ENCODE results near the gene N4BP2L1.

Gene N4BP2L1

DNA sequence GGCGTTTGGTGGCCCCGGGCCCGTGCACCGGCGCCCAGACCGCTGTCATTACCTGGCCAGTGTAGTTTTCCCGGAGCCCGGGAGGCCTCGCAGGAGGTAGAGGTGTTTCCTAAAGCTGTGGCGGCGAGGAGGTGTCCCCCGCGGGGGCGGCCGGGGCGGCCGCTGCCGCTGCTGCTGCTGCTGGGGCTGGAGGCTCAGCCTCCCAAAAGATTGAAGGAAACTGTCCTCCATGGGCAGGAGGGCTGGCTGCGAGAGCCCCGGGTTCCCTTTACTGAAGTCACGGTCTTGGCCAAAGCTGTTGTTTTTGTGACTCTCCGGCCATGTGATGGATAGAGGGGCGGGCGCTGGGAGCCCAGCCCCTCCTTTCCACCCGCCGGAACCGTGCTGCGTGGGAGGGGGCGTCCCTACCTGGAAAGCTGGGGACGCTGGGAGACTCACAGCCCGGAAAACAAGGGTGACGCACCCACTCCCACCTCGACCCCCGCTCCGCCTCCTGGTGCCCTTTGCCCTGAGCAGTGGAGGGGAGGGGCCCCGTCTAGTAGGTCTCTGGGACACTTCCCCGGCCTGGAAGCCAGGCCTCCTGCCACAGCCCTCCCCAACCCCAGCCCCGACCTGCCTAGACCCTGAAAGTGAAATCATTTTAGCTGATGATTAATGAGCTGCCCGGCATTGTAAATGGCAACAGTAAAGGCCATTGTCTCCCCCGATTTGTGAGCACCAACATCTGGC lies at the start of gene N4BP2L1:
TSS of gene N4BP2L1 (minus strand) at position 279 of the 729 bp plus-strand sequence. CDS start at position 231, 48 bp downstream.
- peak; percentile 76 to 84 (median 79) for DNase-seq (ENCODE audit: low read depth in 2 of 3, low spot score in 1 of 3)

GRCh38 chr13:32476892-32477291 lies 49.0 kb upstream of the N4BP2L1 start:
- DNase-seq (ENCODE audit: low read depth in 2 of 3, low spot score in 1 of 3) = no peak

DNA sequence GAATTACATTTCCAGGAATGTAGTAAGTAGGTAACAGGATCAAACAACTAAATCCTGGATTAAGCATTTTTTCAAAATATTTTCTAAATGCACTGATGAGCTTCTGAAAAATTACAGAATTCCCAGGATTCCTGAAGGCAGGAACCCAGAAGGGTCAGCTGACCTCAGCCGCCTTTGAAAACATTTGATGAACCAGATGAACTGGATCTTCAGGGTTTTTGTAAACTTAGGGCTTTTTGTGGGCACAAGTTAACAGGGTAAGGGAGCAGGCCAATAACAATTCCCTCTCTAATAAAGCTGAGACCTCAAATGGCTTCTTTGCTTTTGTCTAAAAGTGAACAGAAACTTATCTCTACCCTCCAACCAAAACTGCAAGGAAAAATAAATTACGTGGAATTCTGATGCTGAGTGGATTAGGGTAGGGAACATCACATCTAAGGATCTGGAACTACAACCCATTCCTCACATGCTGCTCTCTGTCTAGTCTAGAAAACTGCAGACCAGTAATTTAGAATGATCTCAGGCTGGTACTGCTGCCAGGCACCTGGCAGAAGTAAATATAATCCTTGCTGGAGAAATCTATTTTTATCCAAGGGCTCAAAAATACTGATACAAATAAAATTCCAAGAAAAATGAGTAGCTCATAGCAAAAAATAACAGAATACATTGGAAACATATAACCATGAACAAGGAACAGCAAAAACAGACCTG lies 48.2 kb upstream of the N4BP2L1 start:
- no peak for DNase-seq (ENCODE audit: low read depth in 2 of 3, low spot score in 1 of 3)

DNA sequence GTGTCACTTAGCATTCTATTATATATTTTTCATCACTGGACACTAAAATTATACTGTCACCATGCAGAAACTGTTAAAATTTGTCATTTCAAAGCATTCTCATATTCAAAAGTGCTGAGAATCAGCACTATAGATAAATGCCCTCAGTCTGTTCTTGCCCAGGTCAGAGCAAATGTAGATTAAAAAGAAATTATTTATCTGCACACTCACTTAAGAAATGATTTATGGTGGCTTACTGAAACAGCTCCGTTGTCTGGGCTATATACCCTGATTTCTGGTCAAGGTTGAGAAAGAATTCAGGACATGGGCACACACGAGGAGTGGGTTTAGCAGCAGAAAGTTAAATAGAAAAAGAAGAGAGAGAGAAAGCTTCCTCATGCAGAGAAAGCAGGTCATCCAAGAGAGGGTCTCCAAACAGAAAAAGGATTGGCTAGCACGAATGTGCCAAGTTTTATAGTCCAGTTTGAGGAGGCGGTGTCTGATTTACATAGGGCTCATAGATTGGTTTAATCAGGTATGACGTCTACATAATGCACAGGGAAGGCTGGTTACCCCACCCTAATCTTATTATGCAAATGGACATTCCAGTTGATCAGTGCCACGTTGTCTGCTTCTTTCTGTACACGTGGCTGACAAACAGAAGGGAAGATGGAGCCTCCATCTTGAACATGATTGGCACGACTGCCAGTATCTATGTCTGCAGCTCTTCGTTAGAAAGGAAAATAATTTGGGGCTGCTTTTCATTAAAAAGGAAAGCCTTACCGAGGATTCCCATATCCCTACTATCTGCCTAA lies 47.3 kb upstream of the N4BP2L1 start:
- DNase-seq (ENCODE audit: low read depth in 2 of 3, low spot score in 1 of 3) = no peak

DNA sequence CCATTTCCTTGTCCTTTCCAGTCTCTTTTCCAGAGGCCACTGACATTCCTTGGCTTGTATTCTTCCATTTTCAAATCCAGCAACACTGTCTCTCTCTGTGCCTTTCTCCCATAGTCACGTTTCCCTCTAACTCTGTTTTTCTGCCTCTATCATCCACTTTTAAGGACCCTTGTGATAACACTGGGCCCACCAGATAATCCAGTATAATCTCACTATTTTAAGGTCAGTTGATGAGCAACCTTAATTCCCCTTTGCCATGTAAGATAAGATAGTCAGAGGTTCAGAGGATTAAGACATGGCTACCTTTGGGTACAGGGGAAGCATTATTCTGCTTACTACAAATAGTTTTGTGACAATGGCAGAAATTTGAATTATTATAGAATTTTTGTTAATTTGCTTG lies 45.7 kb upstream of the N4BP2L1 start:
- DNase-seq (ENCODE audit: low read depth in 2 of 3, low spot score in 1 of 3) = no peak

DNA sequence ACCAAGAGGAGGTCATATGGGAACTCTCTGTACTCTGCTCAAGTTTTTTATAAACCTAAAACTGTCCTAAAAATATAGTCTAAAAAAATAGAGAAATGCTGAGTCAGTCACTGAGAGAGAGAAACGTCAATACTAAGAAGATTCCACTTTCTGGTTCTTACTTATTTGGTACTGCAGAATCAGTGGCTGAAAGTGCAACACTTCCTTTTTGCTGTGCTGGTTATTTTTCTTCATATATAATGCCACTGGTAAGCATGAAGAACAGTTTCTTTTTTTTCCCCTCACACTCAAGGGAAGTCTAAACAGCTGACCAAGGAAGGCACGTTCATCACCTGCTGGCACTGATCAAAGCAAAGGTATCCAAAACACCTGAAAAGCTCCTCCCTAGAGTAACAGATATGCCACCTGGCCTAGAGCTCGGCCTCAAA lies 44.3 kb upstream of the N4BP2L1 start:
- DNase-seq (ENCODE audit: low read depth in 2 of 3, low spot score in 1 of 3) = no peak

DNA sequence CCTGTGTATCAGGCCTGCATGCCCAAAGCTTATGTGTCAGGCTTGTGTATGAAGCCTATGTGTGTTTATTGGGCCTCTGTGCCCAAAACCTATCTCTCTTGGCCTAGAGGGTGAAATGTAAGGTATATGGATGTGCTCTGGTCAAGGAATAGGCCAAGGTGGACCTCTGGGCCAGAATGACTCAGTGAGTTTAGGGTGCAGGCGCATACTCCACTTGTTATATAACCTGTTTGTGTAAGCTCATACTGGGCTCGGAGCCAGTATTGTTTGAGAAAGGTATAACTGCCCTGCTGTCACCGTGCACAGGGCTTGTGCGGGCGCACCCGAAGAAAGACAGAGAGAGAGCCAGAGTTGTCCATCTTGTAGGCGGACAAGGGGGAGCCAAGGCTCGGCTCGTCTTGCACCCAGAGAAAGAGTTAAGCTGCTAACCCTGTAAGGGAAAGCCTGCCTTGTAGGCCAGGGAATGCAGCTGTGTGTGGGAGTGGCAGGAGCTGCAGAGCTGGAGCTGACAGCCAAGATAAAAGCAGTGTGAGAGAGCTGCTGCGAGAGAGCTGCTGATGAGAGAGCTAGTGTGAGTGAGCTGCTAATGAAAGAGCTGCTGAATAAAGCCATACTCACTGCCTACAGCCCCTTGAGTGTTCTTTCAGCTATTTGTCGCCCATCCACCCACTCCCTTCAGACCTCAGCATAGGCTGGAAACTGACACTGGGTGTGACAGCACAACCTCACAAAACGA lies 43.4 kb upstream of the N4BP2L1 start:
- no peak for DNase-seq (ENCODE audit: low read depth in 2 of 3, low spot score in 1 of 3)

GRCh38 chr13:32468502-32469142 lies 40.7 kb upstream of the N4BP2L1 start:
- DNase-seq (ENCODE audit: low read depth in 2 of 3, low spot score in 1 of 3) = no peak

DNA sequence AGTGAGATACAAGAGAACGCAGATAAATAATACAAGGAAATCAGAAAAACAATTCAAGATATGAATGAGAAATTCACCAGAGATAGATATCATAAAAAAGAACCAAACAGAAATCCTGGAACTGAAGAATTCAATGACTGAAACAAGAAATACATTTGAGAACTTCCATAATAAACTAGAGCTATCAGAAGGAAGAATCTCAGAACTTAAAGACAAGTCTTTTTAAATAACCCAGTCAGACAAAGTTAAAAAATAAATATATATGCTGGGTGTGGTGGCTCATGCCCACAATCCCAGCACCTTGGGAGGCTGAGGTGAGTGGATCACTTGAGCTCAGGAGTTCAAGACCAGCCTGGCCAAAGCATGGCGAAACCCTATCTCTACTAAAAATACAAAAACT lies 28.7 kb upstream of the N4BP2L1 start:
- DNase-seq (ENCODE audit: low read depth in 2 of 3, low spot score in 1 of 3) = no peak

DNA sequence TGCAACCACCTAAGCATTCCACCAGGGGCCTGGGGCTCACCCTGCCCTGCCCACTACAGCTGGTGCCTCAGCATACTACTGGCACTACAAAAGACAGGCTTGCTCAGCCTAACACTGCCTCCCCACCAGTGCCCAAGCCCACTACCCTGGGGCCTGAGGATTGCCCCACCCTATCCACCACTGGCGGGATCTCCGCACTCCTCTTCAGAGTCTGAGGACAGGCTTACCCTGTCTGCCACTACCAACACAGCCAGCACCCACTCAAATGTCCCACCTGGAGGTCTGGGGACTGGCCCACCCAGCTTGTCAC lies 27.6 kb upstream of the N4BP2L1 start:
- no peak for DNase-seq (ENCODE audit: low read depth in 2 of 3, low spot score in 1 of 3)

GRCh38 chr13:32454886-32455593 lies 27.1 kb upstream of the N4BP2L1 start:
- no peak for DNase-seq (ENCODE audit: low read depth in 2 of 3, low spot score in 1 of 3)

- no peak for DNase-seq (ENCODE audit: low read depth in 2 of 3, low spot score in 1 of 3)
These were observed 26.1 kb upstream of the N4BP2L1 start for GRCh38 chr13:32453981-32454380.

DNA sequence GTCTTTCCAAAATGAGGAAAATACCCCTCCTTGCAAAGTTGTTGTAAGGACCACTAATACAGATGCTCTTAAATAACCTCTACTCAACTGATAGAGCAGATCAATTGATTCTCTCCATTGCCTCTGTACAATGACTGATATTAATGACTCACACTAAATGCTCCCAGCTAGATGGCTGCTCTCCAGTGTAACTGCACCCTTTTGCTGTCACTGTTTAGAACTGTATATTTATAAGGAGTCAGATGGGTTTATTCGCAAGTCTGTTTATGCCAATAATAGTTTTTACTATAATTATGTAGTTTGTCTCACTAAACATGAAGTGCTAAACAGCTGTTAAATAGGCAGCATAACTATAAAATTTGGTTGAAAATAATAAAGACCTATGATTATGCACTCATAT lies 21.0 kb upstream of the N4BP2L1 start:
- DNase-seq (ENCODE audit: low read depth in 2 of 3, low spot score in 1 of 3) = no peak

- no peak for DNase-seq (ENCODE audit: low read depth in 2 of 3, low spot score in 1 of 3)
These were observed 20.1 kb upstream of the N4BP2L1 start for GRCh38 chr13:32447894-32448623.

GRCh38 chr13:32446773-32447465 lies 19.0 kb upstream of the N4BP2L1 start:
- no peak for DNase-seq (ENCODE audit: low read depth in 2 of 3, low spot score in 1 of 3)

DNA sequence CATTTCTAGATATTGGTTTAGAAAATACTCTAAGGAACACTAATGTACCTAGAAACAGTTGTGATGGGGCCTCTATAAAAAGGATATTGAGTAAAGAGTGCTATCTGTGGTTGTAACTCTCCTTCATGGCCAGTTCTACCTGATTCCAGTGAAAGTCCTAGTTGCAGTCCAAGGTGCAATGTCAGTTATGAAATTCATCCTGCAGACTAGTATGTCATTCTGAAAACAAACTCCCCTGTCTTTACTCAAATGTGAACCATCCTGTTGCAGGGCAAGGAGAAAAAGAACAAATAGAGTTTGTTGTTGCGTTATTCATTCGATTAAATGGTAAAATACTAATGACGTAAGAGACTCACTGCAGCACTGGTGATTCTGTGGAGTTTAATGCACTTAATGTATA lies 18.3 kb upstream of the N4BP2L1 start:
- DNase-seq (ENCODE audit: low read depth in 2 of 3, low spot score in 1 of 3) = no peak

- DNase-seq (ENCODE audit: low read depth in 2 of 3, low spot score in 1 of 3) = no peak
These were observed 17.5 kb upstream of the N4BP2L1 start for GRCh38 chr13:32445461-32445860.

DNA sequence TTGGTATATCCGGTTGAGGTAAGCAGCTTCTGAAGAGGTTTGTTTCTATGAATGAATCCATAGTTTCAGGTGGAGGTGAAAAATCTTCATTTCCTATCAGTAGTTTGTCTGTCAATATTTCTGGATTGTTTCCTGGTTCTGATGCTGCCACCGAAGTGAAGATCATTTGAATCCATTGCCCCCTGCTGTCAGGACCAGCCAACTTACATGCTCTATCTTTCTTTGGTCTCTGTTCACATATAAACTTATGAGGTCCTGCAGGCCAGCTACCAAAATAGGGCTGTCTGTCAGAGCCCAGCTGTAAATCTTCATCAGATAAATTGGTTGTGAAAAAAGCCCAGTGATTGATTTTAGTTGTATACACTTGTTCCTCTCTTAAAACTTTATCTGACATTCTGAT lies 15.2 kb upstream of the N4BP2L1 start:
- no peak for DNase-seq (ENCODE audit: low read depth in 2 of 3, low spot score in 1 of 3)

DNA sequence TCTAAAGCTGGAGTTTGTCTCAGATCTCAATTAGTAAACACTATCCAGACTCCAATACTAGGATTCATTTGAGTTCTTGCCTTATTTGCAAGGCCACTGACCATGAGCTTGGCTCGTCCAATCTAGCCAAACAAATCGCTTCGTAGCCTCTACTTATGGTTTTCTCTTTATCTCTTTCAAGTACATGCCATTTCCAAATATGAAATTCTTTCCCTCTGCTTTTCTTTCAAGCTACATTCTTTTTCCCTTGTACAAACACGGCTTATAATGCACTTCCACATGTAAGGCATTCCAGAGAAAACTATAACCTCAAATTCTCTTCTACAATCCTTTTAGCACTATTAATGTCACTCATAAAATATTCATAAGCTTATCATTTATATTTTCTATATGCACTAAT lies 10.9 kb upstream of the N4BP2L1 start:
- DNase-seq (ENCODE audit: low read depth in 2 of 3, low spot score in 1 of 3) = no peak
